IPS-20b (cell line): Measurements from ENCODE around the gene CYP2S1.

ENCODE experiments used
- H3K27ac ChIP-seq: one replicate; pipeline ENCODE4 v1.5.1; 2013; ENCODE audit warnings: low read length
- H3K27me3 ChIP-seq: 2 replicates; pipeline ENCODE4 v1.6.1; 2013; ENCODE audit warnings: mild to moderate bottlenecking, low read length, inconsistent platforms; ENCODE audit not compliant: insufficient read depth
- H3K36me3 ChIP-seq: 2 replicates; pipeline ENCODE4 v1.6.1; 2013; ENCODE audit warnings: low read depth, mild to moderate bottlenecking, inconsistent platforms, low read length, moderate library complexity; ENCODE audit not compliant: insufficient read depth
- H3K4me1 ChIP-seq: 2 replicates; pipeline ENCODE4 v1.6.1; 2013; ENCODE audit warnings: mild to moderate bottlenecking, control low read depth, inconsistent platforms, low read length, moderate library complexity; ENCODE audit not compliant: insufficient read depth
- H3K4me3 ChIP-seq: 2 replicates; pipeline ENCODE4 v1.5.1; 2013; ENCODE audit warnings: mild to moderate bottlenecking, low read length, inconsistent platforms
- H3K9ac ChIP-seq: 2 replicates; pipeline ENCODE4 v1.6.1; 2013; ENCODE audit warnings: low read depth, mild to moderate bottlenecking, inconsistent platforms, low read length, moderate library complexity
- H3K9me3 ChIP-seq: 2 replicates; pipeline ENCODE4 v1.6.1; 2013; ENCODE audit warnings: mild to moderate bottlenecking, low read depth, low read length, inconsistent platforms; ENCODE audit not compliant: insufficient read depth

Gene CYP2S1

DNA sequence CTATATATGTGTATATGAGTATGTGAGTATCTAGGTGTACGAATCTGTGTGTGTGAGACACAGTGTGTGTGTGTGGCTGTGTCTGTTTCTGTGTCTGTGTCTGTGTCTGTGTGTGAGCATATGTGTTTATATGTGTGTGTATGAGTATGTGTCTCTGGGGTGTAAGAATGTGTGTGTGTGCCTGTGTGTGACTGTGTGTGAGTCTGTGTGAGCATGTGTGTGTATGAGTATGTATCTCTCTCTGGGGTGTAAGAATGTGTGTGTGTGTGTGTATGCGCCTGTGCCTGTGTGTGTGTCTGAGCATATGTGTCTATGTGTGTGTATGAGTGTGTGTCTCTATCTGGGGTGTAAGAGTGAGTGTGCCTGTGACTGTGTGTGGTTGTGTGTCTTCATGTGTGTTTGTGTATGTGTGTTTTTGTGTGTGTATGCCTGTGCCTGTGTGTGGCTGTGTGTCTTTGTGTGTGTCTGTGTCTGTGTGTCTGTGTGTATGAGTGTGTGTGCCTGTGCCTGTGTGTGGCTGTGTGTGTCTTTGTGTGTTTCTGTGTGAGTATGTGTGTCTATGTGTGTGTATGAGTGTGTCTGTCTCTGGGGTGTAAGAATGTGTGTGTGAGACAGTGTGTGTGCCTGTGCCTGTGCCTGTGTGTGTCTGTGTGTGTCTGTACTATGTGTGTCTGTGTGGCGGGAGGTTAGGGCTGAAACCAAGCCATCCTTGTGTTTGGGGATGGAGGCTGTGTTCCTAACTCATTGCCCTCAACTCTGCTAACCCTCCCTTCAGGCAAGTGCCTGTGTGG, 37.2 kb downstream of the CYP2S1 start:
- H3K4me1 ChIP-seq = peaks cover 9% of the 10 kb centered on the region
- no peak overlapping the region for H3K9ac ChIP-seq
- no peak overlapping the region for H3K27ac ChIP-seq
- H3K4me3 ChIP-seq = no peak overlapping the region
- no peaks in the 10 kb centered on the region for H3K9me3 ChIP-seq
- peaks cover 6% of the 10 kb centered on the region for H3K36me3 ChIP-seq
- H3K27me3 ChIP-seq = no peaks in the 10 kb centered on the region

DNA sequence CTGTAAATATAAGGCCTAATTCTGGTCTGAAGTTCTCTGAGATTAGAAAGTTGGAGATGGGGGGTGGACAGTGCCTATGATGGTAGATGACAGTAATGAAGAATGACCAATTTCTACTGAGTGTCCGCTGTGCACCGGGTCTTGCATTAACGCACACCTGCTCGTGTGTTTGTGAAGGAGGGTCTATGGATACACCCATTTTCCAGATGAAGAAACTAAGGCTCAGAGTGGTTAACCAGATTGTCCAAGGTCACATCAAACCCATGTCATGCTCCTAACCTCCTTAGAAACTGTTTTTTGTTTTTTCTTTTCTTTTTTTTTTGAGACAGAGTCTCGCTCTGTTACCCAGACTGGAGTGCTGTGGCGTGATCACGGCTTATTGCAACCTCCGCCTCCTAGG, 39.7 kb downstream of the CYP2S1 start:
- Histone ChIP-seq H3K9ac (no peak overlapping the region), H3K36me3 (peaks cover 6% of the 10 kb centered on the region), H3K9me3 (no peaks in the 10 kb centered on the region), H3K4me1 (no peaks in the 10 kb centered on the region), H3K27me3 (no peaks in the 10 kb centered on the region), H3K4me3 (no peak overlapping the region), H3K27ac (no peak overlapping the region)

GRCh38 chr19:41233748-41234240, 40.8 kb downstream of the CYP2S1 start:
- Histone ChIP-seq H3K9ac (no peak overlapping the region), H3K27ac (no peak overlapping the region), H3K27me3 (no peaks in the 10 kb centered on the region), H3K36me3 (peaks cover 6% of the 10 kb centered on the region), H3K4me3 (no peak overlapping the region), H3K4me1 (no peaks in the 10 kb centered on the region), H3K9me3 (no peaks in the 10 kb centered on the region)

DNA sequence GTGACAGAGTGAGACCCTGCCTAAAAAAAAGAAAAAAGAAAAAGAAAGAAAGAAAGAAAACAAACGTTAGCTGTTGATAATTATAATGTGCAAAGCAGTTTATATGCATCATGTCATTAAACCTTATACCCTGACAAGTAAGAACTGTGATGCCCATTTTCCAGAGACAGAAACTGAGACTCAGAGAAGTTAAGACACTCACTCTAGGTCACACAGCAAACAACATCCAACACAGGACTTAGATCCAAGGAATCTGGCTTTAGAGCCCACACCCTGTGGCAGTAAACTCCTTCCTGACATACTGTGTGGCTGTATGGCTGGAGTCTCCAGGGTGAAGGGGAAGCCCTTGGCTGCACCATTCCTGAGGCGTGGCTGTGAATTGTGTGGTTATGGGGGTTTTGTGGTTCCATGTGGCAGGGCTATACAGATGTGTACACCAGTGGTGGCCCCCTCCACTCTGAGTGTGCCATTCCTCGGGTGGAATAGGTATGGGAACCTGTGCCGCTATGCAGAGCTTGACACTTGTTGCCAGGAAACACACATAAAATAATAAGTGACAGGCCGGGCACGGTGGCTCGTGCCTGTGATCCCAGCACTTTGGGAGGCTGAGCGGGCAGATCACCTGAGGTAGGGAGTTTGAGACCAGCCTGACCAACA, 41.6 kb downstream of the CYP2S1 start:
- H3K9ac ChIP-seq = no peak overlapping the region
- H3K4me1 ChIP-seq = no peaks in the 10 kb centered on the region
- H3K4me3 ChIP-seq = no peak overlapping the region
- H3K27me3 ChIP-seq = no peaks in the 10 kb centered on the region
- no peaks in the 10 kb centered on the region for H3K9me3 ChIP-seq
- H3K36me3 ChIP-seq = peaks cover 12% of the 10 kb centered on the region
- no peak overlapping the region for H3K27ac ChIP-seq

DNA sequence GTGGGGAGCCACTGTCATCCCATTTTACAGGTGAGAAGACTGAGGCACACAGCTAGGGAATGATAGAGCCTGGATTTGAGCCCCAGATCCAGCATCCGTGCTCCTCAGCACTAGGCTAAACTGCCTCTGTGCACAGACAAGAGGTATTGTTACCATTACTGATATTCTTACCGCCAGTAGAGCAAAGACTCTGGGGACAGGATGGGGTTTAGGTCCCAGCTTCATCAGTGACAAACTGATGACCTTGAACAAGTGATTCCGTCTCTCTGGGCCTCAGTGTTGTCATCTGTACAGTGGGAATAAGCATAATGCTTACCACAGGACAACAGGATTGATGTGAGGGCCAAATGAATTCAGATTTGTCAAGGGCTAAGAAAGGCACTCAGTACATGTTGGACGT, 42.5 kb downstream of the CYP2S1 start:
- Histone ChIP-seq H3K4me3 (no peak overlapping the region), H3K27me3 (no peaks in the 10 kb centered on the region), H3K4me1 (no peaks in the 10 kb centered on the region), H3K27ac (no peak overlapping the region), H3K9ac (no peak overlapping the region), H3K36me3 (peaks cover 16% of the 10 kb centered on the region), H3K9me3 (no peaks in the 10 kb centered on the region)

GRCh38 chr19:41238244-41238643, 45.2 kb downstream of the CYP2S1 start:
- H3K9ac ChIP-seq = no peak overlapping the region
- no peaks in the 10 kb centered on the region for H3K27me3 ChIP-seq
- no peaks in the 10 kb centered on the region for H3K4me1 ChIP-seq
- H3K27ac ChIP-seq = no peak overlapping the region
- H3K9me3 ChIP-seq = no peaks in the 10 kb centered on the region
- H3K36me3 ChIP-seq = peaks cover 35% of the 10 kb centered on the region
- no peak overlapping the region for H3K4me3 ChIP-seq

DNA sequence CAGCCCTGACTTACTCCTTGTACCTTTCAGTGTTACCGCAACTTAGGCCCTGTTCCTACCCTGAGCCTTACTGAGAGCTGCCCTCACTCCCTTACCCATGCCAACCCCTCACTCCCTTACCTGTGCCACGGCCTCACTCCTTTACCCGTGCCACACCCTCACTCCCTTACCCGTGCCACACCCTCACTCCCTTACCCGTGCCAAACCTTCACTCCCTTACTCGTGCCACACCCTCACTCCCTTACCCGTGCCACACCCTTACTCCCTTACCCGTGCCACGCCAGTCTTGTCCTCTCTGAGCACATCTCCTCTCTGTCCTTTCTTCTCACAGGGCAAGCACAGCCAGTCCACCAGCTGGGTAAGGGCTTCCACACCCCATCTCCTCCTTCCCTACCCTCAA, 46.3 kb downstream of the CYP2S1 start:
- no peak overlapping the region for H3K27ac ChIP-seq
- H3K27me3 ChIP-seq = no peaks in the 10 kb centered on the region
- H3K4me1 ChIP-seq = no peaks in the 10 kb centered on the region
- no peaks in the 10 kb centered on the region for H3K9me3 ChIP-seq
- no peak overlapping the region for H3K4me3 ChIP-seq
- peaks cover 34% of the 10 kb centered on the region for H3K36me3 ChIP-seq
- no peak overlapping the region for H3K9ac ChIP-seq

DNA sequence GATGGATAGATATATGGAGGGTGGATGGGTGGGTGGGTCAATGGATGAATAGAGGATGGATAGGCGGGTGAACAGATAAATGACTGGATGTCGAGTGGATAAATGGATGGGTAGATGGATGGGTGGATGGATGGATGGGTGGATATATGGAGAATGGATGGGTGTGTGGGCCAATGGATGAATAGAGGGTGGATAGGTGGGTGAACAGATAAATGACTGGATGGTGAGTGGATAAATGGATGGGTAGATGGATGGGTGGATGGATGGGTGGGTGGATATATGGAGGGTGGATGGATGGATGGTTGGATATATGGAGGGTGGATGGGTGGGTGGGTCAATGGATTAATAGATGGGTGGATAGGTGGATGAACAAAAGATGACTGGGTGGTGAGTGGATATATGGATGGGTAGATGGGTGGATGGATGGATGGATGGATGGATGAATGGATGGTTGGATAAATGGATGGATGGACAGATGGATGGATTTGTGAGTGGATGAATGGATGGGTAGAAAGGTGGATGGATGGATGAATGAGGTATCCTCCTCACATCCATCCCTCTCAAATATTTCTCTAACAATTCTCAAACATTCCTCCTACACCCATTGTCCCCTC, 47.0 kb downstream of the CYP2S1 start:
- peaks cover 41% of the 10 kb centered on the region for H3K36me3 ChIP-seq
- no peak overlapping the region for H3K27ac ChIP-seq
- H3K27me3 ChIP-seq = no peaks in the 10 kb centered on the region
- no peak overlapping the region for H3K4me3 ChIP-seq
- no peaks in the 10 kb centered on the region for H3K9me3 ChIP-seq
- H3K4me1 ChIP-seq = no peaks in the 10 kb centered on the region
- H3K9ac ChIP-seq = no peak overlapping the region

DNA sequence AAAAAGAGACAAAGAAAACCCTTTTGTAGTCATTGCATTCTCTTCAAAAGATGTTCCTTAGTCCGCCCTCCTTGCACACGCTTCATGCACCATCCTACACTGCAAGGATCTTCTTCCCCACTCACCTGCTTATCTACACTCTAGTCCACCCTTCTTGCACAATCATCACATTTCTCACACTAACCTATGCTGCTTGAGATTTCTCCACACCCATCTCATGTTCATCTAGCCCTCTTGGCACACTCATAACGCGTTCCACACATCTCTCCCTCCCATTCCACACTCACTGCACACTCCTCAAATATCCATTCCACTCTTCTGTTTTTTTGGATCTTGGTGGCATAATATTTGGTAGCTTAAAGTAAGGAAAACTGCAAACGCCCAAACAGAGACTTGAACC, 48.8 kb downstream of the CYP2S1 start:
- Histone ChIP-seq H3K27ac (no peak overlapping the region), H3K36me3 (peaks cover 49% of the 10 kb centered on the region)

GRCh38 chr19:41244117-41244516, 51.1 kb downstream of the CYP2S1 start:
- peaks cover 61% of the 10 kb centered on the region for H3K36me3 ChIP-seq
- no peaks in the 10 kb centered on the region for H3K27me3 ChIP-seq
- H3K9me3 ChIP-seq = no peaks in the 10 kb centered on the region

More for the DNA sequence above, 48.8 kb downstream of the CYP2S1 start:
- Histone ChIP-seq H3K9ac (no peak overlapping the region), H3K4me3 (no peak overlapping the region), H3K9me3 (no peaks in the 10 kb centered on the region), H3K4me1 (no peaks in the 10 kb centered on the region), H3K27me3 (no peaks in the 10 kb centered on the region)

DNA sequence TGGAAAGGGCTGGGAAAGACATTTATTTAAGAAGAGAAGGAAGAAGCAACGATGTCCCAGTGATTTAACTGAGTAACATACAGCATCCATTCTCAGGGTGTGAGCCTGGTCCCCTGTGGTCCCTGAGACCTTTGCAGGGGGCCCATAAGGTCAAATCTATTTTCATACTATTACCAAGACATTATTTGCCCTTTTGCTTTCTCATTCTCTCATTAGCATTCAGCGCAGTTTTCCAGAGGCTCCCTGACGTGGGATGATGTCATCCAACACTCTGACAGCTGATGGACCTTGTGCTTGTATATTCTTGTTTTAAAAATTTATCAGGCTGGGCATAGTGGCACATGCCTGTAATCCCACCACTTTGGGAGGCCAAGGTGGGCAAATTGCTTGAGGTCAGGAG, 52.8 kb downstream of the CYP2S1 start:
- H3K36me3 ChIP-seq = peaks cover 56% of the 10 kb centered on the region

More at GRCh38 chr19:41244117-41244516, 51.1 kb downstream of the CYP2S1 start:
- Histone ChIP-seq H3K27ac (no peak overlapping the region), H3K4me1 (no peaks in the 10 kb centered on the region), H3K9ac (no peak overlapping the region), H3K4me3 (no peak overlapping the region)

GRCh38 chr19:41248895-41249294, 55.9 kb downstream of the CYP2S1 start:
- Histone ChIP-seq H3K27ac (no peak overlapping the region), H3K4me3 (no peak overlapping the region), H3K27me3 (no peaks in the 10 kb centered on the region), H3K9me3 (no peaks in the 10 kb centered on the region), H3K36me3 (peaks cover 59% of the 10 kb centered on the region), H3K9ac (no peak overlapping the region), H3K4me1 (no peaks in the 10 kb centered on the region)

More for the DNA sequence above, 52.8 kb downstream of the CYP2S1 start:
- Histone ChIP-seq H3K4me3 (no peak overlapping the region), H3K27me3 (no peaks in the 10 kb centered on the region), H3K4me1 (no peaks in the 10 kb centered on the region), H3K27ac (no peak overlapping the region), H3K9ac (no peak overlapping the region), H3K9me3 (no peaks in the 10 kb centered on the region)
